K562 (cell line): ENCODE measurements around the gene WT1. TPM values are rescaled to one million over a fixed set of nuclear protein-coding genes. Genes with fewer than 3 reads are reported as not detected.

Experiments used
- ATAC-seq: fragments of 200-7000 bp; cut with Tn5 transposase; 3 replicates; pipeline ENCODE4 v1.9.1; 2020; ENCODE audit warnings: moderate library complexity
- BruUV-seq: library from RNA; stranded (reverse); fragments of 400-500 nt; replicated peaks from 2 replicates; lab custom pipeline; 2021; lab: Mats Ljungman, UMichigan
- CTCF ChIA-PET: fragments of 300-600 bp; formaldehyde crosslinking; extraction: SDS; loops from one replicate; lab custom pipeline; 2021; ENCODE audit warnings: low intra/inter-chr PET ratio; lab: Yijun Ruan, JAX
- POLR2A ChIA-PET: fragments of 300-600, 350-650 bp; sonication (Branson Sonifier 250); formaldehyde crosslinking; extraction: SDS; loops from one replicate; lab custom pipeline; 2021; ENCODE audit warnings: antibody characterized with exemption, inconsistent platforms; lab: Yijun Ruan, JAX
- DNase-seq, 4 experiments: peaks; one replicate each; pipeline versions ENCODE4 v3.0.0 to v3.0.0-alpha.2; 2011 to 2018; ENCODE audit warnings: low spot score in 3 of 4, mixed read lengths in 3 of 4; ENCODE audit errors: extremely low read depth in 1 of 4
- FAIRE-seq: peaks from 2 replicates; lab custom pipeline; 2011; peaks lifted over from hg19 to GRCh38; lab: Jason Lieb, UNC
- H2AFZ ChIP-seq: 2 replicates; pipeline ENCODE4 v1.6.0; 2011; ENCODE audit warnings: low read depth, low read length, control low read depth, inconsistent platforms
- H3K27ac ChIP-seq: fragments of 200-600 bp; 3 replicates; pipeline ENCODE4 v1.8.0; 2011; ENCODE audit warnings: low read depth, mild to moderate bottlenecking, control low read depth, inconsistent platforms, low read length, moderate library complexity, mixed read lengths; ENCODE audit errors: extremely low read depth
- H3K27me3 ChIP-seq, 2 experiments: fragments of 300-600 bp in 1 of 2; 2 replicates in 1 of 2; 3 replicates in 1 of 2; pipeline versions ENCODE4 v1.6.0 to v1.8.0; 2011; ENCODE audit warnings: inconsistent platforms in 2 of 2, low read length in 2 of 2, mild to moderate bottlenecking in 1 of 2, mixed read lengths in 1 of 2, moderate library complexity in 1 of 2; ENCODE audit not compliant: control insufficient read depth in 2 of 2, insufficient read depth in 2 of 2
- H3K36me3 ChIP-seq: fragments of 300-600 bp; 3 replicates; pipeline ENCODE4 v1.8.0; 2011; ENCODE audit warnings: mild to moderate bottlenecking, low read length, inconsistent platforms; ENCODE audit not compliant: control insufficient read depth, insufficient read depth
- H3K4me1 ChIP-seq, 2 experiments: fragments of 200-600 bp in 1 of 2; replicated peaks in 1 of 2; 2 replicates in 1 of 2; 3 replicates in 1 of 2; pipeline versions ENCODE4 v1.5.1 to v1.8.0; 2011; ENCODE audit warnings: inconsistent platforms in 2 of 2, low read length in 2 of 2, mild to moderate bottlenecking in 1 of 2, mixed read lengths in 1 of 2, moderate library complexity in 1 of 2; ENCODE audit not compliant: control insufficient read depth in 2 of 2, insufficient read depth in 2 of 2
- H3K4me2 ChIP-seq: 2 replicates; pipeline ENCODE4 v1.6.1; 2011; ENCODE audit warnings: low read length, control low read depth, inconsistent platforms, mixed read lengths; ENCODE audit not compliant: insufficient read depth
- H3K4me3 ChIP-seq: fragments of 200-600 bp; sonication (generic), shearing (Covaris generic); 2 replicates; pipeline ENCODE4 v1.5.1; 2016; ENCODE audit warnings: control low read depth, inconsistent platforms
- H3K79me2 ChIP-seq: fragments of 200-600 bp; 3 replicates; pipeline ENCODE4 v1.8.0; 2011; ENCODE audit warnings: low read length, inconsistent platforms; ENCODE audit not compliant: control insufficient read depth, insufficient read depth
- H3K9ac ChIP-seq, 2 experiments: 2 replicates each; pipeline versions ENCODE4 v1.6.0 to v1.6.1; 2011; ENCODE audit warnings: low read depth in 2 of 2, low read length in 2 of 2, control low read depth in 1 of 2, inconsistent platforms in 1 of 2, mild to moderate bottlenecking in 1 of 2, mixed read lengths in 1 of 2; ENCODE audit not compliant: insufficient read depth in 1 of 2
- H3K9me1 ChIP-seq: one replicate; pipeline ENCODE4 v1.6.0; 2011; ENCODE audit warnings: inconsistent platforms, mild to moderate bottlenecking, low read length, moderate library complexity; ENCODE audit not compliant: control insufficient read depth, insufficient read depth
- H3K9me3 ChIP-seq: replicated peaks from 2 replicates; pipeline ENCODE4 v1.5.1; 2011; ENCODE audit warnings: low read depth, low read length, inconsistent platforms; ENCODE audit not compliant: control insufficient read depth, insufficient read depth
- H4K20me1 ChIP-seq: replicated peaks from 2 replicates; pipeline ENCODE4 v1.6.1; 2011; ENCODE audit warnings: low read length, inconsistent platforms, mixed read lengths; ENCODE audit not compliant: control insufficient read depth, insufficient read depth
- CBX5 ChIP-seq: IDR thresholded peaks from 2 replicates; pipeline ENCODE4 v1.6.1; 2014; ENCODE audit warnings: low read depth, borderline replicate concordance
- HOXB6 ChIP-seq: fragments of 250-450 bp; sonication (Bioruptor Pico); IDR thresholded peaks from 2 replicates; pipeline ENCODE4 v1.5.1; 2022; ENCODE audit warnings: mild to moderate bottlenecking, borderline replicate concordance
- MAFF ChIP-seq: IDR thresholded peaks from 2 replicates; pipeline ENCODE4 v1.6.1; 2012; ENCODE audit warnings: low read length, improper control_type of control experiment
- NFE2L1 ChIP-seq: fragments of 450-650 bp; IDR thresholded peaks from 2 replicates; pipeline ENCODE4 v1.6.1; 2016; ENCODE audit warnings: missing genetic modification characterization, low read depth, mild to moderate bottlenecking, missing compliant biosample characterization, moderate library complexity, borderline replicate concordance
- PHTF2 ChIP-seq: fragments of 250-450 bp; sonication (Bioruptor Pico); IDR thresholded peaks from 2 replicates; pipeline ENCODE4 v1.5.0; 2021; ENCODE audit warnings: mild to moderate bottlenecking
- SRSF3 ChIP-seq: fragments of 200-400 bp; formaldehyde crosslinking; IDR thresholded peaks from 2 replicates; pipeline ENCODE4 v1.6.1; 2016; ENCODE audit warnings: mild to moderate bottlenecking, low read length, moderate library complexity; ENCODE audit not compliant: insufficient read depth
- TFAM ChIP-seq: fragments of 250-450 bp; sonication (Bioruptor Pico); conservative IDR thresholded peaks from 2 replicates; pipeline ENCODE4 v1.5.0; 2021; ENCODE audit warnings: mild to moderate bottlenecking, moderate library complexity
- ZNF165 ChIP-seq: fragments of 250-450 bp; sonication (Bioruptor Pico); IDR thresholded peaks from 2 replicates; pipeline ENCODE4 v1.4.0; 2020; ENCODE audit warnings: borderline replicate concordance
- ZNF707 ChIP-seq: fragments of 250-450 bp; sonication (Bioruptor Pico); conservative IDR thresholded peaks from 2 replicates; pipeline ENCODE4 v1.8.0; 2022; ENCODE audit warnings: inconsistent platforms, mild to moderate bottlenecking, moderate library complexity
- WGBS: fragments of 100-300 bp; shearing (Covaris generic); methylation state at CpG from one replicate; pipeline ENCODE4 v1.1.6; 2016; ENCODE audit warnings: low coverage, mixed read lengths; ENCODE audit not compliant: insufficient coverage; ENCODE audit errors: missing lambda C conversion rate; 5-methylcytosine and 5-hydroxymethylcytosine counted together
- in situ Hi-C: fragments of 300-500 bp; cut with MboI; formaldehyde crosslinking; loops from 4 replicates; pipeline ENCODE4 v1.15.0; 2018; ENCODE audit warnings: inconsistent platforms, mixed read lengths
- intact Hi-C: fragments of 100-400 bp; cut with micrococcal nuclease; formaldehyde crosslinking; loops from 2 replicates; pipeline ENCODE4 v1.14.2; 2022
- polyA plus RNA-seq, 8 experiments: library from polyadenylated mRNA; depleted of rRNA in 4 of 8; stranded (reverse) in 5 of 8; unstranded in 3 of 8; fragments of >200 nt; fragmentation: Nextera tagmentation in 2 of 8; fragmentation: Illumina TruSeq in 1 of 8; extraction: Ambion mirVana in 2 of 8; extraction: Trizol in 1 of 8; gene quantifications; 2 replicates each; pipeline versions ENCODE4 v1.2.1 to v1.2.3, GENCODE V29; 2011 to 2014; ENCODE audit warnings: inconsistent platforms in 1 of 8, missing spikeins in 1 of 8
- total RNA-seq, 7 experiments: library from RNA; depleted of rRNA in 6 of 7; stranded (reverse); fragments of >200 nt in 6 of 7; fragmentation: Illumina TruSeq in 2 of 7; extraction: Trizol in 2 of 7; gene quantifications; 2 replicates each; pipeline versions ENCODE4 v1.2.1 to v1.2.3, GENCODE V29; 2011 to 2021; ENCODE audit warnings: low replicate concordance in 1 of 7
- TF ChIP-seq, protein P1 (sequence below), 3 experiments: IDR thresholded peaks in 2 of 3; conservative IDR thresholded peaks in 1 of 3; 2 replicates each; pipeline ENCODE4 v1.5.1; 2011 to 2012; ENCODE audit warnings: low read length in 3 of 3, mild to moderate bottlenecking in 3 of 3, control low read depth in 2 of 3, improper control_type of control experiment in 1 of 3, inconsistent platforms in 1 of 3, low read depth in 1 of 3, mixed read lengths in 1 of 3, moderate library complexity in 1 of 3; ENCODE audit not compliant: insufficient read depth in 2 of 3
- TF ChIP-seq, protein P2 (sequence below): sonication (generic); formaldehyde crosslinking; IDR thresholded peaks from 2 replicates; pipeline ENCODE4 v1.8.1; 2023; ENCODE audit warnings: mild to moderate bottlenecking, missing genetic modification reagents
- TF ChIP-seq, protein P3 (sequence below), 2 experiments: IDR thresholded peaks; 2 replicates each; pipeline ENCODE4 v1.6.1; 2012; ENCODE audit warnings: improper control_type of control experiment in 2 of 2, low read depth in 2 of 2, low read length in 2 of 2, borderline replicate concordance in 1 of 2

The WT1 gene
- total and polyA plus RNA-seq, 9 of the 15 experiments (the other 6 are each of a cell fraction or from before 2014, with no cell fraction given), result 7.1 to 33.8 (median 19.4) TPM

DNA sequence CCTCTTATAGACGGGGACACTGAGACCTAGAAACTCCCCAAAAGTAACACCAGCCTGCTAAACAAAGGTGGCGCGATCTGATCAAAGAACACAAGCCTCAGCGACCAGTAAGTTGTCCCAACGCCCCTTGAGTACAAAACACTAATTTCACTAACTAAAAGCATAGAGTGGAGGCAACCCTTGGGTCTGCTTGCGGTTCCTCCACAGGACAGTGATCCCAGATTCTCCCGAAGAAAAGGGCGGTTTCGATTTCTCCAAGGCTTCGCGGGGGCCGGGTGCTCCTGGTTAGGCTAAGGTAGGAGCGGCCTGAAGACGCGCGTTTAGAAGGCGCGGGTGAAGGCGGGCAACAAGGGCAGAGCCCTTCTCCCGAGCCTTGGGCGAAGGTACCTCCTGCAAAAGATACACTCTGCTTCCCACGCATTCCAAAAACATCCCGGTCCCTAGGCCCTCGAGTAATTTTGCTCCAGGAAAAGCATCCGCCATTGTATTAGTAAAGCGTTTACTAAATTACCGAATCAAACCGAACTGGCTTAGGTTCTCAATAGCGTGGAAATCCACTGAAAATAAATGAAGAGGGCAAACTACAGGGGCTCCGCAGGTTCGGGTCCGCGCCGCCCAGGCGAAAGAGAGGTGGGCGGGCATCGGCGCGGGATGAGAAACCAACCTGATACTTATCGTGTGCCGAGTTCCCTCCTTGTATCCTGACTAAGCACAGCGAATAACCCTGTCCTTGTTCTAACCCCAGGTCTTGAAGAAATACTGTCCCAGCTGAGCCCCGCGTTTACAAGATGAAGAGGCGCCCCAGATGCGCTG is 2.0 kb downstream of the WT1 start:
- peak overlapping the region; percentile 85 for H2AFZ ChIP-seq
- DNase-seq, result peak; percentile 34 to 73 (median 56)
- no peaks in the 10 kb centered on the region for H3K9me1 ChIP-seq
- BruUV-seq, result no TSS peak
- peak overlapping the region; percentile 99 for H3K4me2 ChIP-seq
- ATAC-seq, result peak; percentile 51
- H3K79me2 ChIP-seq, result peaks cover 80% of the 10 kb centered on the region
- H3K9ac ChIP-seq, result peak overlapping the region; percentile 87 to 93
- peaks cover 8% of the 10 kb centered on the region; the same call in 1 of the 2 replicates for H3K9me3 ChIP-seq
- peaks cover 42% of the 10 kb centered on the region for H3K36me3 ChIP-seq
- CTCF ChIA-PET, result interaction anchor here (1.1 kb wide), 1 partner anchor 359 kb away, joined by 4 read pairs; no protein-coding TSS in a partner anchor
- in situ Hi-C loops (no loop called here), intact Hi-C loops (loop anchor here (5.0 kb wide), 2 partner anchors 149 to 359 kb away; partner anchors contain the start of genes CCDC73 and EIF3M)
- H3K4me1 ChIP-seq, result peaks cover 14 to 53% of the 10 kb centered on the region in 2 experiments; a peak in 4 of 5 replicates
- peak overlapping the region; percentile 92 for H3K27ac ChIP-seq
- no peaks in the 10 kb centered on the region for H3K27me3 ChIP-seq
- H3K4me3 ChIP-seq, result peak overlapping the region; percentile 76
- POLR2A ChIA-PET, result interaction anchor here (1.0 to 2.2 kb wide), 4 partner anchors 12 to 17 kb away, joined by 3 to 15 read pairs (median 10); no protein-coding TSS in a partner anchor
- under 1% methylated on average over 46 of the region's 46 CpGs for WGBS
- FAIRE-seq, result peak; percentile 87
- no peaks in the 10 kb centered on the region for H4K20me1 ChIP-seq
- TF ChIP-seq SRSF3 (no peak), TFAM (CRISPR knock-in tag) (no peak), ZNF707 (CRISPR knock-in tag) (no peak), PHTF2 (CRISPR knock-in tag) (no peak), HOXB6 (CRISPR knock-in tag) (no peak), ZNF165 (CRISPR knock-in tag) (no peak), MAFF (no peak), CBX5 (no peak), NFE2L1 (tag) (no peak)
- TF ChIP-seq, protein P1, sequence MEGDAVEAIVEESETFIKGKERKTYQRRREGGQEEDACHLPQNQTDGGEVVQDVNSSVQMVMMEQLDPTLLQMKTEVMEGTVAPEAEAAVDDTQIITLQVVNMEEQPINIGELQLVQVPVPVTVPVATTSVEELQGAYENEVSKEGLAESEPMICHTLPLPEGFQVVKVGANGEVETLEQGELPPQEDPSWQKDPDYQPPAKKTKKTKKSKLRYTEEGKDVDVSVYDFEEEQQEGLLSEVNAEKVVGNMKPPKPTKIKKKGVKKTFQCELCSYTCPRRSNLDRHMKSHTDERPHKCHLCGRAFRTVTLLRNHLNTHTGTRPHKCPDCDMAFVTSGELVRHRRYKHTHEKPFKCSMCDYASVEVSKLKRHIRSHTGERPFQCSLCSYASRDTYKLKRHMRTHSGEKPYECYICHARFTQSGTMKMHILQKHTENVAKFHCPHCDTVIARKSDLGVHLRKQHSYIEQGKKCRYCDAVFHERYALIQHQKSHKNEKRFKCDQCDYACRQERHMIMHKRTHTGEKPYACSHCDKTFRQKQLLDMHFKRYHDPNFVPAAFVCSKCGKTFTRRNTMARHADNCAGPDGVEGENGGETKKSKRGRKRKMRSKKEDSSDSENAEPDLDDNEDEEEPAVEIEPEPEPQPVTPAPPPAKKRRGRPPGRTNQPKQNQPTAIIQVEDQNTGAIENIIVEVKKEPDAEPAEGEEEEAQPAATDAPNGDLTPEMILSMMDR (IDR thresholded peaks at IDR 0.05 in 2 of 3, conservative IDR thresholded peaks at IDR 0.05 in 1 of 3; ENCODE audit: insufficient read depth in 2 of 3, low read depth in 1 of 3, low read length in 3 of 3), result peak; percentile 25 to 44 (median 39); a peak in 4 of 6 replicates
- TF ChIP-seq, protein P2, sequence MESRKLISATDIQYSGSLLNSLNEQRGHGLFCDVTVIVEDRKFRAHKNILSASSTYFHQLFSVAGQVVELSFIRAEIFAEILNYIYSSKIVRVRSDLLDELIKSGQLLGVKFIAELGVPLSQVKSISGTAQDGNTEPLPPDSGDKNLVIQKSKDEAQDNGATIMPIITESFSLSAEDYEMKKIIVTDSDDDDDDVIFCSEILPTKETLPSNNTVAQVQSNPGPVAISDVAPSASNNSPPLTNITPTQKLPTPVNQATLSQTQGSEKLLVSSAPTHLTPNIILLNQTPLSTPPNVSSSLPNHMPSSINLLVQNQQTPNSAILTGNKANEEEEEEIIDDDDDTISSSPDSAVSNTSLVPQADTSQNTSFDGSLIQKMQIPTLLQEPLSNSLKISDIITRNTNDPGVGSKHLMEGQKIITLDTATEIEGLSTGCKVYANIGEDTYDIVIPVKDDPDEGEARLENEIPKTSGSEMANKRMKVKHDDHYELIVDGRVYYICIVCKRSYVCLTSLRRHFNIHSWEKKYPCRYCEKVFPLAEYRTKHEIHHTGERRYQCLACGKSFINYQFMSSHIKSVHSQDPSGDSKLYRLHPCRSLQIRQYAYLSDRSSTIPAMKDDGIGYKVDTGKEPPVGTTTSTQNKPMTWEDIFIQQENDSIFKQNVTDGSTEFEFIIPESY (CRISPR knock-in tag), result no peak
- TF ChIP-seq, protein P3, sequence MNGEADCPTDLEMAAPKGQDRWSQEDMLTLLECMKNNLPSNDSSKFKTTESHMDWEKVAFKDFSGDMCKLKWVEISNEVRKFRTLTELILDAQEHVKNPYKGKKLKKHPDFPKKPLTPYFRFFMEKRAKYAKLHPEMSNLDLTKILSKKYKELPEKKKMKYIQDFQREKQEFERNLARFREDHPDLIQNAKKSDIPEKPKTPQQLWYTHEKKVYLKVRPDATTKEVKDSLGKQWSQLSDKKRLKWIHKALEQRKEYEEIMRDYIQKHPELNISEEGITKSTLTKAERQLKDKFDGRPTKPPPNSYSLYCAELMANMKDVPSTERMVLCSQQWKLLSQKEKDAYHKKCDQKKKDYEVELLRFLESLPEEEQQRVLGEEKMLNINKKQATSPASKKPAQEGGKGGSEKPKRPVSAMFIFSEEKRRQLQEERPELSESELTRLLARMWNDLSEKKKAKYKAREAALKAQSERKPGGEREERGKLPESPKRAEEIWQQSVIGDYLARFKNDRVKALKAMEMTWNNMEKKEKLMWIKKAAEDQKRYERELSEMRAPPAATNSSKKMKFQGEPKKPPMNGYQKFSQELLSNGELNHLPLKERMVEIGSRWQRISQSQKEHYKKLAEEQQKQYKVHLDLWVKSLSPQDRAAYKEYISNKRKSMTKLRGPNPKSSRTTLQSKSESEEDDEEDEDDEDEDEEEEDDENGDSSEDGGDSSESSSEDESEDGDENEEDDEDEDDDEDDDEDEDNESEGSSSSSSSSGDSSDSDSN (IDR thresholded peaks at IDR 0.05; ENCODE audit: borderline replicate concordance in 1 of 2, low read depth in 2 of 2, low read length in 2 of 2), result peak in 1 of 2 experiments; percentile 28; a peak in 1 of 4 replicates
